Measurements from ENCODE around the gene NBPF26. TPM values are rescaled to one million over a fixed set of nuclear protein-coding genes. Genes with fewer than 3 reads are reported as not detected.
"Not testable (repeated sequence)": the region's sequence is repeated elsewhere in the genome, so short reads cannot be mapped to it uniquely, and the experiment has no call there.

The NBPF26 gene
- total and polyA plus RNA-seq, 9 of the 15 experiments (the other 6 are each of a cell fraction or from before 2014, with no cell fraction given) = 0.13 to 6.6 (median 5.2) TPM

DNA sequence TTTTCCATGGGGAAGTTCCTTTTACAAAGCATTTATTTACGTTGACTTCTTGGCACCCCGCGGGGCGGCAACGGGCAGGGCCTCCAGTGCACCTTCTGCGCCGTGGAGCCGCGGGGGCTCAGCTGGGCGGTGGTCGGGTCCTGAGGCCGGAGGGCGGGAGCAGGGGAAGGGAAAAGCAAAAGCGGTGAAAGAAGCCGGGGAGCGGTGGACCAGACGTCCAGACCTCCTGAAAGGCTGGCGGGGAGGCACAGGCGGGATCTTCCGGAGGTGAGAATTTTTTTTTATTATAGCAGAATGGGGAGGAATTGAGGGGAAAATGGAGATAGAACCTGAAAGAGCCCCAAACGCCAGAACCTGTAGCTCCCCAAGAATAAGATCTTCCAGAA is 121.2 kb downstream of the NBPF26 start:
- H3K4me3 ChIP-seq = peak overlapping the region; percentile 57
- FAIRE-seq; H3K27ac ChIP-seq (ENCODE audit: extremely low read depth, low read depth, low read length); H4K20me1 ChIP-seq (replicated peaks; ENCODE audit: control insufficient read depth, insufficient read depth, low read length); H3K9me1 ChIP-seq (ENCODE audit: control insufficient read depth, insufficient read depth, low read length); ATAC-seq; H3K4me2 ChIP-seq (ENCODE audit: insufficient read depth, low read length); DNase-seq (ENCODE audit: extremely low read depth in 1 of 4, low spot score in 3 of 4); H3K79me2 ChIP-seq (ENCODE audit: control insufficient read depth, insufficient read depth, low read length); in situ Hi-C loops (cut with MboI); H3K36me3 ChIP-seq (ENCODE audit: control insufficient read depth, insufficient read depth, low read length); POLR2A ChIA-PET; CTCF ChIA-PET (ENCODE audit: low intra/inter-chr PET ratio); H3K9me3 ChIP-seq (replicated peaks; ENCODE audit: control insufficient read depth, insufficient read depth, low read depth, low read length); H3K9ac ChIP-seq (ENCODE audit: insufficient read depth in 1 of 2, low read depth in 2 of 2, low read length in 2 of 2); H3K4me1 ChIP-seq (replicated peaks in 1 of 2; ENCODE audit: control insufficient read depth in 2 of 2, insufficient read depth in 2 of 2, low read length in 2 of 2); intact Hi-C loops (cut with micrococcal nuclease); H2AFZ ChIP-seq (ENCODE audit: low read depth, low read length); BruUV-seq (replicated peaks); H3K27me3 ChIP-seq (ENCODE audit: control insufficient read depth in 2 of 2, insufficient read depth in 2 of 2, low read length in 2 of 2): not testable (repeated sequence)
- no CpG with 5 or more reads among the region's 21 CpGs for WGBS (ENCODE audit: insufficient coverage, low coverage, missing lambda C conversion rate)

DNA sequence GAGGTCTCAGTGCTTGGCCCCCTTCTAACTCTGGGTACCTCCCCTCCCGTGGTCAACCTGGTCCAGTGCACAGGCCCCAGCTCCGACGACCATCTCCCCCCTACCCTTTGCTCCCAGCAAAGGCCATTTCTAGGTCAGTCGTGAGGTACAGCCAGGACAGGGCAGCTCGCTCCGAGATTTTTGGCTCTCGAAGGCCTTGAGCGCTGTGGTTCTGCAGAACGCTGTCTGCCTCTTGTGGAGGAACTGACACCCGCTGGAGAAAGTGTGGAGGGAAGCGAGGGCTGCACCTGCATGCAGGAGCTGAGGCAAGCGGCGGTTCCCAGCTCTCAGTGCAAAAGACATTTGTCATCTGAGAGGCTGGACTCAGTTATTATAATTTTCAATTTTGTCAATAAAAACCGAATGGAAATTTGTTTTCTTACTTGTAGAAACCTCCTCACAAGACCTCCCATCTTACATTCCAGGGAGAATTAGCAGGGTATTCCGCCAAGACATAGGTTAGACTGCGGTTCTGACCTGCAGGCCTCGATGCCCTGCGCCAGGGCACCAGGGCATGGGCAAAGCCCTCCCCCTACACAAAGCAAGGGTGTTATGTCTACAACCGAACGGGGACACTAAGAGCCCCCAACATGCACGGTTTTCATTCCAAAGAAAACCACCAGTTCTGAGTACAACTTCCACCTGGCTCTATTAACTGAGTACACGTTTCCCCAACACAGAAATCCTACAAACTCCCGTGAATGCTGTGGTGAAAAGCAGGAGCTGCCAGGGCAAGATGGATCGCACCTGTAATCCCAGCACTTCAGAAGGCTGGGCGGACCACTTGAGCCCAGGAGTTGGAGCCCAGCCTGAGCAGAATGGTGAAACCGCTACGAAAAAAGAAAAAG is 125.9 kb downstream of the NBPF26 start:
- H3K27ac ChIP-seq (ENCODE audit: extremely low read depth, low read depth, low read length); H2AFZ ChIP-seq (ENCODE audit: low read depth, low read length); H3K9me1 ChIP-seq (ENCODE audit: control insufficient read depth, insufficient read depth, low read length); intact Hi-C loops (cut with micrococcal nuclease); FAIRE-seq; H3K79me2 ChIP-seq (ENCODE audit: control insufficient read depth, insufficient read depth, low read length); H3K36me3 ChIP-seq (ENCODE audit: control insufficient read depth, insufficient read depth, low read length); H3K27me3 ChIP-seq (ENCODE audit: control insufficient read depth in 2 of 2, insufficient read depth in 2 of 2, low read length in 2 of 2); DNase-seq (ENCODE audit: extremely low read depth in 1 of 4, low spot score in 3 of 4); H3K4me1 ChIP-seq (replicated peaks in 1 of 2; ENCODE audit: control insufficient read depth in 2 of 2, insufficient read depth in 2 of 2, low read length in 2 of 2); CTCF ChIA-PET (ENCODE audit: low intra/inter-chr PET ratio); in situ Hi-C loops (cut with MboI); BruUV-seq (replicated peaks); H4K20me1 ChIP-seq (replicated peaks; ENCODE audit: control insufficient read depth, insufficient read depth, low read length); H3K4me2 ChIP-seq (ENCODE audit: insufficient read depth, low read length); H3K9me3 ChIP-seq (replicated peaks; ENCODE audit: control insufficient read depth, insufficient read depth, low read depth, low read length): not testable (repeated sequence)
- POLR2A ChIA-PET = interaction anchor here (0.7 kb wide), 1 partner anchor 1021 kb away, joined by 3 read pairs; no protein-coding TSS in a partner anchor
- peak; percentile 41; the same call in 1 of the 2 replicates for TF ChIP-seq SP1 (CRISPR knock-in tag; IDR thresholded peaks at IDR 0.05)
- TF ChIP-seq POLR2G (IDR thresholded peaks at IDR 0.05; ENCODE audit: low read depth, low read length) = peak; percentile 61
- peak; percentile 83; the same call in 1 of the 2 replicates for TF ChIP-seq PTBP1 (IDR thresholded peaks at IDR 0.05; ENCODE audit: low read depth, low read length)
- ATAC-seq = peak; percentile 12; the same call in 1 of the 3 replicates
- Histone ChIP-seq H3K9ac (ENCODE audit: insufficient read depth in 1 of 2, low read depth in 2 of 2, low read length in 2 of 2) (peak overlapping the region in 1 of 2 experiments; percentile 69; a peak in 1 of 4 replicates), H3K4me3 (peak overlapping the region; percentile 8; the same call in 1 of the 2 replicates)
- whole genome bisulfite sequencing (ENCODE audit: insufficient coverage, low coverage, missing lambda C conversion rate) = 55% methylated on average over 4 of the region's 27 CpGs
